Activated naive CD8-positive, alpha-beta T cell treated with anti-CD3 and anti-CD28 coated beads, Interleukin-2, amount 50 U/mL, for 16 hours (primary cell): ENCODE measurements around the gene TICAM2.
A peak's percentile ranks its signal among the peaks of the same experiment; 100 is the strongest.

Source experiments
- DNase-seq: peaks from one replicate; pipeline ENCODE4 v3.0.0-alpha.2; 2020; ENCODE audit warnings: low read depth, low spot score

Gene TICAM2

GRCh38 chr5:115568668-115569067 lies 33.6 kb downstream of the TICAM2 start:
- no peak for DNase-seq

GRCh38 chr5:115565233-115565632 lies 37.0 kb downstream of the TICAM2 start:
- DNase-seq: no peak

- DNase-seq: no peak
Measured at GRCh38 chr5:115561176-115561575, 41.1 kb downstream of the TICAM2 start.

- no peak for DNase-seq
Measured at GRCh38 chr5:115559524-115559923, 42.8 kb downstream of the TICAM2 start.

GRCh38 chr5:115558388-115558956 lies 43.8 kb downstream of the TICAM2 start:
- DNase-seq: no peak

GRCh38 chr5:115557667-115558387 lies 44.5 kb downstream of the TICAM2 start:
- no peak for DNase-seq

- no peak for DNase-seq
Measured at GRCh38 chr5:115556276-115556675, 46.0 kb downstream of the TICAM2 start.

GRCh38 chr5:115555084-115555633 lies 47.1 kb downstream of the TICAM2 start:
- DNase-seq: no peak

- no peak for DNase-seq
Measured at GRCh38 chr5:115553082-115553481, 49.2 kb downstream of the TICAM2 start.

- DNase-seq: no peak
Measured at GRCh38 chr5:115551415-115551814, 50.9 kb downstream of the TICAM2 start.

- no peak for DNase-seq
Measured at GRCh38 chr5:115549154-115549553, 53.1 kb downstream of the TICAM2 start.

- no peak for DNase-seq
Measured at GRCh38 chr5:115548683-115549082, 53.6 kb downstream of the TICAM2 start.

- no peak for DNase-seq
Measured at GRCh38 chr5:115545351-115545882, 56.9 kb downstream of the TICAM2 start.

- peak; percentile 96 for DNase-seq
Measured at GRCh38 chr5:115544436-115545350, 57.6 kb downstream of the TICAM2 start, which contains the start of gene FEM1C. FEM1C (minus strand) TSS chr5:115544775; CDS start chr5:115543493, 1,282 bp downstream.

- DNase-seq: peak; percentile 12
Measured at GRCh38 chr5:115544043-115544435, 58.2 kb downstream of the TICAM2 start.

- no peak for DNase-seq
Measured at GRCh38 chr5:115543365-115544042, 58.8 kb downstream of the TICAM2 start.

GRCh38 chr5:115542651-115543364 lies 59.5 kb downstream of the TICAM2 start:
- DNase-seq: no peak

- DNase-seq: no peak
Measured at GRCh38 chr5:115542086-115542485, 60.2 kb downstream of the TICAM2 start.

GRCh38 chr5:115541611-115542010 lies 60.7 kb downstream of the TICAM2 start:
- no peak for DNase-seq

GRCh38 chr5:115535479-115536035 lies 66.7 kb downstream of the TICAM2 start:
- DNase-seq: no peak
